KBM-7 (cell line): Measurements from ENCODE around the gene CLIC4.
A peak's percentile ranks its signal among the peaks of the same experiment; 100 is the strongest.
"Not testable (repeated sequence)": the region's sequence is repeated elsewhere in the genome, so short reads cannot be mapped to it uniquely, and the experiment has no call there.

Experiments
- DNase-seq: peaks from one replicate; pipeline ENCODE4 v3.0.0-alpha.2; 2015
- in situ Hi-C: fragments of 300-500 bp; cut with MboI; formaldehyde crosslinking; loops from 2 replicates; pipeline ENCODE4 v1.14.3; 2020; ENCODE audit warnings: low sequenced_read_pairs, low pct_unique_long_range_greater_than_20kb, mixed read lengths

Gene CLIC4

DNA sequence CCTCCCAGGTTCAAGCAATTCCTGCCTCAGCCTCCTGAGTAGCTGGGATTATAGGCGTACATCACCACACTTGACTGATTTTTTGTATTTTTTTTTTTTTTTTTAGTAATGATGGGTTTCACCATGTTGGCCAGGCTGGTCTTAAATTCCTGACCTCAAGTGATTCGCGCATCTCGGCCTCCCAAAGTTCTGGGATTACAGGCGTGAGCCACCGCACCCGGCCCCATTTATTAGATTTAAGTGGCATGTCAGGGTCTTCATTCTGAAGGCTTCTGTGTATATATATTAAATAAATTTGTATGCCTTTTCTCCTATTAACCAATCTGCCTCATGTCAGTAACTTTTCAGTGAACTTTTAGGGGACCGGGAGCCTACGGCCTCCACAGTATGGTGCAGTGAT lies 6.0 kb upstream of the CLIC4 start:
- in situ Hi-C loops = no loop called here
- no peak for DNase-seq

- in situ Hi-C loops = no loop called here
- DNase-seq = peak; percentile 69
Measured at GRCh38 chr1:24742090-24742938, 2.9 kb upstream of the CLIC4 start.

DNA sequence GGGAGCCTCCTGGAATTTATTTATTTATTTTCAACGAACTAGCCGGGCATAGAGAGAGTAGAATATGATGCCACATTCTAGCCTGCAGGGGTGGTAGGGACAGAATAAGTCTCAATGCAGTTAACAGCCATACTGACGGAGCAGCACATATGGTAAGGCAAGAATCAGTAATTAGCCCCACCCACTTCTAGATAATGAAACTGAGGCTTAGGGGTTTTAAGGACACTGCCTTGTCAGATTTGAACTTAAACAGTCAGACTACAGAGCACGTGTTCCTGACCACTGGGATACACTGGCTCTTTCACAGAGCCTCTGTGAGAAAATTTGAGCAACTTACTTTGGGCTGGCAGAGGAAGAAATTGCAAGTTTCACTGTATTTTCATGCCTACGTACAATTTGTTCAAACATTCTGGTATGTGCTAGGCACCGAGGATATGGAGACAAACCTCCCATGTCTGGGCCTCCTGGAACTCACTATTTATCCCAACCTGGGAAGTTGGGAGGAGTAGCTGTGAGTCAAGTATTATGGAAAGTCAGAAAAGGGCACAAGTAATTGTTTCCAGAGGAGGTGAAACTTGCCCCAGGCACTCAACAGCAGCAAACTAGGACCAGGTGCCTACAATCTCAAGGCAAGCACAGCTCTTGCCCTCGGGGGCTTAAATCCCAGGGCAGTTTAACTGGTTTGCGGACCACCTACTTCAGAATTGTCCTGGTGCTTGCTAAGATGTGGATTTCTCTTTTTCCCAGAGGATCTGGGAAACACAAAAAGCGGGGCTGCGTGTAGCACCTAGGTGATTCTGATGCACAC lies 1.6 kb upstream of the CLIC4 start:
- no peak for DNase-seq
- in situ Hi-C loops = no loop called here

GRCh38 chr1:24745711-24746413 lies 615 bp downstream of the CLIC4 start:
- in situ Hi-C loops = no loop called here
- DNase-seq = peak; percentile 73

DNA sequence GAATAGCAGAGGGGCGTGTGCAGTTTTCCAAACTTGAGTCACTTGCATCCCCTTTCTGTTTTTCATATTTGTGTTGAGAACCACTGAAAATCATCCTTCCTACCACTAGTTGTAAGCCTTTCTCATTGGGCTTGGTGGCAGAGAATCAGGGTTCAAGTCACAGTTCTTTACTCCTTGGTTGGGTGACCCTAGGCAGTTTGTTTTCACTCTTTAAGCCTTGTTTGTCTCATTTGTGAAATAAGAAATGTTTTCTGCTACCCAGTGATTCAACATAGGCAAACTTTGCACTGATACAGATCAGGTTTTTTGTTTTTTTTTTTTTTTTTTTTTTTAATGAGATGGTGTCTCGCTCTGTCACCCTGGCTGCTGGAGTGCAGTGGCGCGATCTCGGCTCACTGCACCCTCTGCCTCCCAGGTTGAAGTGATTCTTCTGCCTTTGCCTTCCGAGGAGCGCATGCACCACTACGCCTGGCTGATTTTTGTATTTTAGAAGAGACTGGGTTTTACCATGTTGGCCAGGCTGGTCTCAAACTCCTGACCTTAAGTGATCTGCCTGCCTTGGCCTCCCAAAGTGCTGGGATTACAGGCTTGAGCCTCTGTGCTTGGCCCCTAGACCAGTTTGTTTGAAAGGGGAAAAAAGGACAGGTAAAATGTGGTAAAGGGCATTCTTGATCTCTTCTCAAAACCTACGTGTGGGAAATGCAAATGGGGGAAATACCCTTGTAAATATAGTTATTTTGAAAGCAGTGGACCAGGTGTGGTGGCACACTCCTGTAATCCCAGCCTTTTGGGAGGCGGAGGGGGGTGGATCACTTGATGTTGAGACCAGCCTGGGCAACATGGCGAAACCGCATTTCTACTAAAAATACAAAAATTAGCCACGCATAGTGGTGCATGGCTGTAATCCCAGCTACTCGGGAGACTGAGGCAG lies 3.2 kb downstream of the CLIC4 start:
- in situ Hi-C loops = no loop called here
- no peak for DNase-seq

GRCh38 chr1:24749252-24749651 lies 4.0 kb downstream of the CLIC4 start:
- in situ Hi-C loops = no loop called here
- no peak for DNase-seq

GRCh38 chr1:24749886-24750285 lies 4.6 kb downstream of the CLIC4 start:
- in situ Hi-C loops = no loop called here

GRCh38 chr1:24751833-24752232 lies 6.6 kb downstream of the CLIC4 start:
- DNase-seq = no peak
- in situ Hi-C loops = no loop called here

More at GRCh38 chr1:24749886-24750285, 4.6 kb downstream of the CLIC4 start:
- no peak for DNase-seq

- DNase-seq = no peak
- in situ Hi-C loops = no loop called here
Measured at GRCh38 chr1:24752305-24752704, 7.1 kb downstream of the CLIC4 start.

- DNase-seq = no peak
- in situ Hi-C loops = no loop called here
Measured at GRCh38 chr1:24754229-24754628, 9.0 kb downstream of the CLIC4 start.

DNA sequence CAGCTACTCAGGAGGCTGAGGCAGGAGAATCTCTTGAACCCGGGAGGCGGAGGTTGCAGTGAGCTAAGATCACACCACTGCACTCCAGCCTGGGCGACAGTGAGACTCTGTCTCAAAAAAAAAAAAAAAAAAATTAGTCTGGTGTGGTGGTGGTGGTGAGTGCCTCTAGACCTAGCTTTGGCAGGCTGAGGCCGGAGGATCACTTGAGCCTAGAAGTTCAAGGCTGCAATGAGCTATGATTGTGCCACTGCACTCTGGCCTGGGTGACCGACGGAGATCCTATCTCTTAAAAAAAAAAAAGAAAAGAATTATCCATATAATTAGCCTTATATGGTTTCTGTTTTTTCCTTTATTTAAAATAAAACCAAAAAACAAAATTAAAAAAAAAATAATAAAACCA lies 10.1 kb downstream of the CLIC4 start:
- DNase-seq, in situ Hi-C loops: not testable (repeated sequence)

- in situ Hi-C loops = no loop called here
- DNase-seq = no peak
Measured at GRCh38 chr1:24756395-24756794, 11.1 kb downstream of the CLIC4 start.

- no peak for DNase-seq
- in situ Hi-C loops = no loop called here
Measured at GRCh38 chr1:24759492-24759891, 14.2 kb downstream of the CLIC4 start.

GRCh38 chr1:24761582-24761981 lies 16.3 kb downstream of the CLIC4 start:
- no peak for DNase-seq
- in situ Hi-C loops = no loop called here

- in situ Hi-C loops = no loop called here
- DNase-seq = peak; percentile 70
Measured at GRCh38 chr1:24762133-24762676, 17.0 kb downstream of the CLIC4 start.

DNA sequence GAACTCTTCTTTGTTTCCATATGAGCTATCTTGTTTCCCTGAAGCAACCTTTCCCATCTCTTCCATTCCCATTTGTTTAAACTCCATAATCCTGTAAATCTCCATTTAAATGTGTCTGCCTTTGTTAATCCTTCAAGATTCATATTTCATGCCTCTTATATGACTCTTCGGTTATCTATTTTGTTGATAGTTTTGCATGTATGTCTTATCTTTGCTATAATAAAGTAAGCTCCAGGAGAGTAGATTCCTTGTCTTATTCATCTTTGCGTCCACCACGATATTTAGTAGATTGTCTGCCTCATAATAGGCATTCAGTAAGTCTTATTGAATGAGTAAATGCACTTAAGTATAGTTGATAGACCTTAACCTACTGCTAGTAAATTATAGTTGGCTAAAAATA lies 18.4 kb downstream of the CLIC4 start:
- DNase-seq = no peak
- in situ Hi-C loops = no loop called here

GRCh38 chr1:24764439-24764838 lies 19.2 kb downstream of the CLIC4 start:
- in situ Hi-C loops = no loop called here

GRCh38 chr1:24764848-24765247 lies 19.6 kb downstream of the CLIC4 start:
- DNase-seq = no peak
- in situ Hi-C loops = no loop called here

More at GRCh38 chr1:24764439-24764838, 19.2 kb downstream of the CLIC4 start:
- no peak for DNase-seq
